Measurements from ENCODE around the gene CCDC27.

GRCh38 chr1:3707939-3708328 is 44.3 kb upstream of the CCDC27 start:
- TF ChIP-seq POLR2A (IDR thresholded peaks at IDR 0.05; ENCODE audit: low read length): no peak
- no peak for TF ChIP-seq GATA1 (IDR thresholded peaks at IDR 0.05; ENCODE audit: low read depth, low read length)
